G401 (cell line): Measurements from ENCODE around the gene SSR1. TPM values are rescaled to one million over a fixed set of nuclear protein-coding genes. Genes with fewer than 3 reads are reported as not detected.
"Not testable (repeated sequence)": the region's sequence is repeated elsewhere in the genome, so short reads cannot be mapped to it uniquely, and the experiment has no call there.

Experiments
- DNase-seq: peaks from one replicate; pipeline ENCODE4 v3.0.0-alpha.2; 2015; ENCODE audit warnings: low spot score
- in situ Hi-C: cut with HindIII; loops from 2 replicates; pipeline ENCODE4 v1.10.0; 2016; ENCODE audit warnings: low sequenced_read_pairs, mixed read lengths
- total RNA-seq: library from RNA; depleted of rRNA; stranded (reverse); fragments of >200 nt; shearing (Covaris generic); gene quantifications from 2 replicates; pipeline ENCODE4 v1.2.3, GENCODE V29; 2014; rRNA removed

Gene SSR1
- 99.9 and 173 TPM in 2 replicates for total RNA-seq

DNA sequence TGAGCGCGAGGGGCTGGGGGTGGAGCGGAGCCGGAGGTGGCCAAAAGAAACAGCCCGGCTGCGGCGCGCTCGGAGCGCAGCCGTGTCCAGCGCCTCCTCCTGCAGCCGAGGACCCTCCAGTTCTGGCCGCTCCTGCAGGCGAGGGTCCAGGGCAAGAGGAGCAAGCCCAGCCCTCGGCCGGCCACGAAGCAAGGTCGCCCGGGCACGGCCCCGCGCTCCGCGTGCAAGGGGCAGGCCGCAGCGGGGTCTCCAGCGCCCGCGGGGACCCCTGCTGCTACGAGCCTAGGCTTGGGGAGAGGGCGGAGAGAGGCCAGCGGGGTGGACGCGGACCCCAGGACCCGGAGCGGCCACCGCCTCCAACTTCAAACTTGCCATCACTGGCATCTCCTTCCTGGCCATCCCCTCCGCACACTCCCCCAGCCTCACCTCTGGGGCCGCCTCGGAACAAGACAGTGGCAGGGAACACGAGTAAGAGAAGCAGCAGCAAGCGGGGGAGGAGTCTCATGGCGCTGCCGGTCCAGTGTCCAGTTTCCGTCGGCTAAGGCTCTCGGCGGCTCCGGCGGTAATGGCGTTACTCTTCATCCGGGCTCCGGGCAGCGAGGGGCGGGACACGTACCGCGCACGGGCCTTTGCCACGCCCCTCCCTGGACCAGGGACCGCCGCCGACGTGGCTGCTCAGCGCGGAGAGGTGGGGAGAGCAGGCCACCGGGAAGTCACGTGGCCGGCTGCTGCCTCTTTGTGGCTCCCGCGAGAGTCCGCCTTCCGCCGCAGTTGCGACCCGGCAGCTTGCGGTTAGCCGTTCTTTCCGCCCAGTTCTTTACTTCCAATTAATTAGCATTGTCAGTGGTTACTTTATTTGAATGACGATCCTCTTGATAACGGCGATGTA is at the start of gene SSR1:
Gene SSR1, minus strand, starts transcription at position 584 of the 889 bp plus-strand sequence. Its CDS starts 79 bp downstream, at position 505.
- peak; percentile 98 for DNase-seq
- in situ Hi-C loops = no loop called here

- DNase-seq, in situ Hi-C loops: not testable (repeated sequence)
These were observed 38.9 kb upstream of the SSR1 start for GRCh38 chr6:7351916-7352315.

DNA sequence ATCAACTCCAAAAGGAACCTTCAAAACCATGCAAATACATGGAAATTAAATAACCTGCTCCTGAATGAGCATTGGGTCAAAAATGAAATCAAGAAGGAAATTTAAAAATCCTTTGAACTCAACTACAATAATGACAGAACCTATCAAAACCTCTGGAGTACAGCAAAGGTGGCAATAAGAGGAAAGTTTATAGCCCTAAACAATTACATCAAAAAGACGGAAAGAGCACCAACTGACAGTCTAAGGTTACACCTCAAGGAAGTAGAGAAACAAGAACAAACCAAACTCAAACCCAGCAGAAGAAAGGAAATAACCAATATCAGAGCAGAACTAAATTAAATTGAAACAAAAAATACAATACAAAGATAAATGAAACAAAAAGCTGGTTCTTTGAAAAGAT is 37.6 kb upstream of the SSR1 start:
- in situ Hi-C loops, DNase-seq: not testable (repeated sequence)

DNA sequence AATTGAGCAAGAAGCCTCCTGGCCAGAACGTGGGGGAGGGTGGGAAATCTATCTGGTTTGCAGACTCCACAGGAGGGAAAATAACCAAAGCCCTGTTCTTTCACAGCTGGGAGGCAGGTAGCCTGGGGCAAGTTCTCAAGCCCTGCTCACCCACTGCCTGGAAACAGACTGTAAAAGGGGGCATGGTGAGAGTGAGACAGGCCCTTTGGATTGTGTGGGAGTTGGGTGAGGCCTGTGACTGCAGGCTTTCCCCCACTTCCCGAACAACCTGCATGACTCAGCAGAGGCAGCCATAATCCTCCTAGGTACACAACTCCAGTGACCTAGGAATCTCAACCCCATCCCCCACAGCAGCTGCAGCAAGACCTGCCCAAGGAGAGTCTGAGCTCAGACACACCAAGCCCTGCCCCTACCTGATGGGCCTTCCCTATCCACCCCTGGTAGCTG is 34.6 kb upstream of the SSR1 start:
- in situ Hi-C loops, DNase-seq: not testable (repeated sequence)

GRCh38 chr6:7344773-7345450 is 31.9 kb upstream of the SSR1 start:
- in situ Hi-C loops, DNase-seq: not testable (repeated sequence)

- in situ Hi-C loops = no loop called here
- DNase-seq = no peak
These were observed 30.8 kb upstream of the SSR1 start for GRCh38 chr6:7343546-7344475.

DNA sequence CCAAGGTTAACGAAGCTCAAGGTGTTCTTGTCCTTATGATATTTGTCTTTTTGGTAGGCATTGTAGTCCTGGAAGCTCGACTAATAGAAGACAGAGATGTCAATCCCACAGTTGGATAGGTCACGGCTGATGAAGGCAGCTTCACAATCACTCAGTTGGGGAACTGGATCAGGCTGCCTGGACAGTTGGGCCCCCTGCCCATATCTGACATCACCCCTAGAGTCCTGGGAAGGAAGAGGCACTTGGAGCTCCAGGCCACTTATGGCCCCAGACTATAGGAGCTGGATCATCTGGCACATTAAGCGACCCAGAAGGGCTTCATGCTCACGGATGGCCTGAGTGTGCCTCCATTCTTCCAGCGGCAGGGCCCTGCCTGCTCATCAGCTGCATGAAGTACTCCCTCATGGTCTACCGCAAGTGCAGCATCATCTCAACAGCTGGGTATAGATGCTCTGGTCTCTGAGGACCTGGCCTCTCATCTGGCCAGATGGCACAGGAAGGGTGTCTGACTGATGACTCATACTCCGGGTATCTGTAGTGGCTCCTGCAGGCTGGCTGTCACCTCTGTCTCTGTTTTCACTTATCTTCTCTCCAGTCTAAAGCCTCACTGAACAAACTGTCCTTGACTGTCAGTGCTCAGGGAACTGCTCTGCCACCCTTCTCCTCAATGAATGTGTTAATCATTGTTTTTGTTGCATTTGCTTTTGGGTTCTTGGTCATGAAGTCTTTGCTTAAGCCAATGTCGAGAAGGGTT is 29.2 kb upstream of the SSR1 start:
- in situ Hi-C loops = no loop called here
- no peak for DNase-seq

- DNase-seq = no peak
- in situ Hi-C loops = no loop called here
These were observed 28.3 kb upstream of the SSR1 start for GRCh38 chr6:7341271-7341670.

DNA sequence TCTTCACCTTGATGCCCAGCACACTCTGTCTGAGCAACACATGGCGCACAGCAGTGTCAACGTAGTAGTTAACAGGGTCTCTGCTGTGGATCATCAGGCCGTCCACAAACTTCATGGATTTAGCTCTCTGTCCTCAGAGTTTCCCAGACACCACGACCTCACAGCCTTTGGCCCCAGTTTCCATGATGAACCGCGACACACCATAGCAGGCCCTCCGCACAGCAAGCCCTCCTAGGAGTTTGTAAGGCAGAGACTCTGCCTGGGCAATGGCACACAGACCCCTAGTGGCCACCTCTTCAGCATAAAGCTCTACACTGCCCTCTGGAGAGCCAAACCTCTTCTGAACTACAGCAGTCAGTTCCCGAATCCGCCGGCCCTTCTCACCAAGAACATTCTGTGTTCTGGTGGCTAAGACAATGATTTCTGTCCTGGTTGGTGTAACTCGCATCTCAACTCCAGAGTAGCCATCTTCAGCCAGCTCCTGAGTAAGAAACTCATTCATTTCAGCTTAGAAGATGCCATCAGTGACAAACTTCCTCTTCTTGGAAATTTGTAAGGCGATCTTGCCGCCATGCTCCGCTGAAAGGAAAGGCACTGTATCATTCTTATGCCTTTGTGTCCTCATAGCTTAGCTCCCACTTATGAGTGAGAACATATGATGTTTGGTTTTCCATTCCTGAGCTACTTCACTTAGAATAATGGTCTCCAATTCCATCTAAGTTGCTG is 26.2 kb upstream of the SSR1 start:
- peak; percentile 11 for DNase-seq
- in situ Hi-C loops = not testable (repeated sequence)

- no peak for DNase-seq
- in situ Hi-C loops = no loop called here
These were observed 25.0 kb upstream of the SSR1 start for GRCh38 chr6:7338031-7338430.

DNA sequence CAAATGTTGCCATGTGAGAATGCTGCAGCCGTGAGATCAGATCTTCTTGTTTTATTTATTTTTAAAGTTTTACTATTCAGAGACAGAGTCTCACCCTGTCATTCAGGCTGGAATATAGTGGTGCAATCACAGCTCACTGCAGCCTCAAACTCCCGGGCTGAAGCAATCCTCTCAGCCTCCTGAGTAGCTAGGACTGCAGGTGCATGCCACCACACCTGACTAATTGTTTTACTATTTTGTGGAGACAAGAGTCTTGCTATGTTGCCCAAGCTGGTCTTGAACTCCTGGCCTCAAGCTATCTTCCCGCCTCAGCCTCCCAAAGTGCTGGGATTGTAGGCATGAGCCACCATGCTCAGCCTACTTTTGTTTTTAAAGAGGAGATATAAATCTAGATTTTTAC is 22.5 kb upstream of the SSR1 start:
- in situ Hi-C loops = no loop called here

DNA sequence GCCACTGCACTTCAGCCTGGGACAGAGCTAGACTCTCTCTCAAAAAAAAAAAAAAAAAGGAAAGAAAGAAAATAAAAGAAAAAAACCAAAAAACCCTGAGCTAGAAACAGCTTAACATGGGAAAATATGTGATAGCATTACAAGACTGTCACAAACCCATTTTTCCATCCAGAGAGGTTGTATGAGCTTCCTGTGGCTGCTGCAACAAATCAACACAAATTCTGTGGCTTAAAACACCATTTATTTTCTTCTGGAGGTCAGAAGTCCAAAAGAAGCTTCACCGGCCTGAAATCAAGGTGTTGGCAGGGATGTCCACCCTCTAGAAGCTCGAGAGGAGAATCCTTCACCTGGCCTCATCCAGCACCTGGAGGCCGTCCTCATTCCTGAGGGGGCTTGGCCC is 21.7 kb upstream of the SSR1 start:
- DNase-seq = no peak
- in situ Hi-C loops = loop anchor here (5.0 kb wide), 1 partner anchor 53 kb away; the partner anchor contains the start of genes CAGE1 and RIOK1

More for the DNA sequence above, 22.5 kb upstream of the SSR1 start:
- DNase-seq = no peak

DNA sequence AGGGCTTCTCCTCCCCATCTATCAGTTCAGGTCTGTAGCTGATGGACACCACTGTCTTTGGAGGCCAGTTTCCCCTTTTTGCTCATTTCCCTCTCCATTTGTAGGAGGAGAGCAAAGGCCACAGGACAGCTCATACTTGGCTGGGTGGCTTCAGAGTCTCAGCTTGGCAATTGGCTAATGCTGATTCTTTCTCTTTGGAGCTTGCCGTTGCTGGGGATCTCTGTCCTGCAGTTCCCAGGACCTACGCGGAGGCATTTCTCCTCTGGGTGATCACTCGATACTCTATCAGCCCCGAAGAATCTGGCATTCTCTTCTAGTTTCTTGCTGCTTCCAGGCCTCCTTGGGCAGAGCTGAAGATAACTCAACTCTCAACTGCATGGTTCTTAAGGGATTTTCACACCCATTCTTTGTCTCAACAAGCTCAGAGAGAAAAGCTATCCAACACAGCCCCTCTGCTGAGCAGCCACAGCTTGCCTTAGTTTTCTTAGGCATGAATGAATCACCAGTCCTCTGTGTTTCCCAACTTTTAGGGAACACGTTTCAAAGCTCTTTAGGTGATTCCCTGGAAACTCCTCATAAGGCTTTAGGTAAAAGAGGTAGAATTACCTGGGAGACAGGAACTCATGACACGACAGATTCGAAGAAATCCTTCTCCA is 19.2 kb upstream of the SSR1 start:
- in situ Hi-C loops = loop anchor here (5.0 kb wide), 1 partner anchor 55 kb away; the partner anchor contains the start of genes CAGE1 and RIOK1

DNA sequence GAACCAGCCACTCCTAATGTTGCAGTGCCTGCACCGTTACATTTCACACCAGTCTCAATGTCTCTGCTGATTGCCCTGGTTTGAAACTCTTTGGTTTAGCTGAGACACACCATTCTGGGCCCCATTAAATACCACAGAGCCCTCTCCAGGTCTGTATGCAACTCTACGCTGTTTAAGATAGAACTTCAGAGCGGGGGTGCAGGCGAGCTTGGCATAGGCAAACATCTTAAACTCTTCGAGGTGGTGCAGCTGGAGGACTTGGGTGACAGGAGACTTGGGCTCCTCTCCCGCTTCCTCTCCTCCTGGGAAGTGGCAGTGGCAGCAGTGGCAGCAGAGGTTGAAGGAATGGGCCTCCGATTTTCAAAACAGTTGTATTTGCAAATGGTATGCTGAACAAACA is 18.5 kb upstream of the SSR1 start:
- in situ Hi-C loops = loop anchor here (5.0 kb wide), 1 partner anchor 56 kb away; the partner anchor contains the start of genes CAGE1 and RIOK1
- DNase-seq = no peak

More for the DNA sequence above, 19.2 kb upstream of the SSR1 start:
- DNase-seq = no peak

GRCh38 chr6:7328243-7328642 is 15.2 kb upstream of the SSR1 start:
- in situ Hi-C loops = no loop called here
- no peak for DNase-seq

GRCh38 chr6:7325750-7326149 is 12.8 kb upstream of the SSR1 start:
- no peak for DNase-seq
- in situ Hi-C loops = no loop called here

DNA sequence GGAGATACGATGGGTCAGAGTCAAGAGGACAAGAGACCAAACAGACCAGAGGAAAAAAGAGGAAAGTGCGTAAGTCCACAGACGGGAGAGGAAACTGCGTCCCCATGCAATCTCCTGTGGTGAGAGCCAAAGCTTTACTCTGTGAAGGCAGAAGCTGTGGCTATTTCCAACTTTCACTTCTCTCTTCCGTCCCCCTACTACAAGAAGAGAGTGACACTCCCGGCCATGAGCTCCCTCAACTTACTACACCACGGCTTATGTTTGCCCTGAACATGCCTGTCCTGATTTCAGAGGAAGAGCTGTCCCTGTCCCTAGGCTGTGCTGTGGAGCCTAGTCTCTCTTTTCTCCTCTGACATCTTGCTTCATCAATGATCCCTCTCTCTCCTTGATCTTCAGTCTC is 11.5 kb upstream of the SSR1 start:
- in situ Hi-C loops = no loop called here
- no peak for DNase-seq
